Measurements from ENCODE around the gene GUSB.
"Not testable (repeated sequence)": the region's sequence is repeated elsewhere in the genome, so short reads cannot be mapped to it uniquely, and the experiment has no call there.

Gene GUSB

GRCh38 chr7:65981965-65982792, at the start of gene GUSB:
Gene GUSB, minus strand, starts transcription at chr7:65982213. Its CDS starts 30 bp downstream, at chr7:65982183.
- Histone ChIP-seq H3K27me3 (ENCODE audit: insufficient read depth, low read length) (no peaks in the 10 kb centered on the region), H3K4me3 (ENCODE audit: low read length) (peak within 1 kb of the TSS; percentile 94), H3K36me3 (ENCODE audit: insufficient read depth, low read length) (peaks cover 21% of the 10 kb centered on the region), H3K4me1 (ENCODE audit: insufficient read depth, low read length) (peaks cover 13% of the 10 kb centered on the region), H2AFZ (ENCODE audit: low read depth, low read length) (peak within 1 kb of the TSS; percentile 91), H3K9me3 (ENCODE audit: low read length) (no peaks in the 10 kb centered on the region)

GRCh38 chr7:66028342-66028741, 46.3 kb upstream of the GUSB start:
- H3K4me3 ChIP-seq (ENCODE audit: low read length); H2AFZ ChIP-seq (ENCODE audit: low read depth, low read length); H3K9me3 ChIP-seq (ENCODE audit: low read length); H3K36me3 ChIP-seq (ENCODE audit: insufficient read depth, low read length); H3K27me3 ChIP-seq (ENCODE audit: insufficient read depth, low read length); H3K4me1 ChIP-seq (ENCODE audit: insufficient read depth, low read length): not testable (repeated sequence)

- Histone ChIP-seq H2AFZ (ENCODE audit: low read depth, low read length) (no peak overlapping the region), H3K4me1 (ENCODE audit: insufficient read depth, low read length) (no peaks in the 10 kb centered on the region), H3K36me3 (ENCODE audit: insufficient read depth, low read length) (no peaks in the 10 kb centered on the region), H3K4me3 (ENCODE audit: low read length) (no peak overlapping the region), H3K27me3 (ENCODE audit: insufficient read depth, low read length) (no peaks in the 10 kb centered on the region), H3K9me3 (ENCODE audit: low read length) (no peaks in the 10 kb centered on the region)
Observed at GRCh38 chr7:66016131-66016461, 34.1 kb upstream of the GUSB start.

GRCh38 chr7:66015440-66016130, 33.6 kb upstream of the GUSB start:
- H3K4me1 ChIP-seq (ENCODE audit: insufficient read depth, low read length): no peaks in the 10 kb centered on the region
- H3K4me3 ChIP-seq (ENCODE audit: low read length): no peak overlapping the region
- H3K27me3 ChIP-seq (ENCODE audit: insufficient read depth, low read length): no peaks in the 10 kb centered on the region
- no peaks in the 10 kb centered on the region for H3K36me3 ChIP-seq (ENCODE audit: insufficient read depth, low read length)
- no peak overlapping the region for H2AFZ ChIP-seq (ENCODE audit: low read depth, low read length)
- H3K9me3 ChIP-seq (ENCODE audit: low read length): no peaks in the 10 kb centered on the region

GRCh38 chr7:66013938-66014337, 31.9 kb upstream of the GUSB start:
- no peaks in the 10 kb centered on the region for H3K27me3 ChIP-seq (ENCODE audit: insufficient read depth, low read length)
- no peak overlapping the region for H2AFZ ChIP-seq (ENCODE audit: low read depth, low read length)
- no peaks in the 10 kb centered on the region for H3K36me3 ChIP-seq (ENCODE audit: insufficient read depth, low read length)
- no peak overlapping the region for H3K4me3 ChIP-seq (ENCODE audit: low read length)
- peaks cover 2% of the 10 kb centered on the region for H3K4me1 ChIP-seq (ENCODE audit: insufficient read depth, low read length)
- H3K9me3 ChIP-seq (ENCODE audit: low read length): no peaks in the 10 kb centered on the region

- no peak overlapping the region for H2AFZ ChIP-seq (ENCODE audit: low read depth, low read length)
- H3K27me3 ChIP-seq (ENCODE audit: insufficient read depth, low read length): no peaks in the 10 kb centered on the region
- peaks cover 5% of the 10 kb centered on the region for H3K4me1 ChIP-seq (ENCODE audit: insufficient read depth, low read length)
- H3K9me3 ChIP-seq (ENCODE audit: low read length): no peaks in the 10 kb centered on the region
- no peaks in the 10 kb centered on the region for H3K36me3 ChIP-seq (ENCODE audit: insufficient read depth, low read length)
- no peak overlapping the region for H3K4me3 ChIP-seq (ENCODE audit: low read length)
Observed at GRCh38 chr7:66007232-66007631, 25.2 kb upstream of the GUSB start.

GRCh38 chr7:66005115-66005671, 23.2 kb upstream of the GUSB start:
- not testable (repeated sequence) for H3K4me3 ChIP-seq (ENCODE audit: low read length); H3K36me3 ChIP-seq (ENCODE audit: insufficient read depth, low read length); H3K9me3 ChIP-seq (ENCODE audit: low read length); H3K27me3 ChIP-seq (ENCODE audit: insufficient read depth, low read length); H3K4me1 ChIP-seq (ENCODE audit: insufficient read depth, low read length)
- peak overlapping the region; percentile 73 for H2AFZ ChIP-seq (ENCODE audit: low read depth, low read length)

- H3K4me1 ChIP-seq (ENCODE audit: insufficient read depth, low read length); H3K27me3 ChIP-seq (ENCODE audit: insufficient read depth, low read length); H3K4me3 ChIP-seq (ENCODE audit: low read length); H2AFZ ChIP-seq (ENCODE audit: low read depth, low read length); H3K9me3 ChIP-seq (ENCODE audit: low read length); H3K36me3 ChIP-seq (ENCODE audit: insufficient read depth, low read length): not testable (repeated sequence)
Observed at GRCh38 chr7:66000823-66001417, 18.9 kb upstream of the GUSB start.

- not testable (repeated sequence) for H3K4me1 ChIP-seq (ENCODE audit: insufficient read depth, low read length); H3K9me3 ChIP-seq (ENCODE audit: low read length); H3K36me3 ChIP-seq (ENCODE audit: insufficient read depth, low read length); H3K27me3 ChIP-seq (ENCODE audit: insufficient read depth, low read length); H3K4me3 ChIP-seq (ENCODE audit: low read length); H2AFZ ChIP-seq (ENCODE audit: low read depth, low read length)
Observed at GRCh38 chr7:65994984-65995383, 13.0 kb upstream of the GUSB start.

- no peaks in the 10 kb centered on the region for H3K27me3 ChIP-seq (ENCODE audit: insufficient read depth, low read length)
- H3K4me3 ChIP-seq (ENCODE audit: low read length): no peak overlapping the region
- no peaks in the 10 kb centered on the region for H3K36me3 ChIP-seq (ENCODE audit: insufficient read depth, low read length)
- no peaks in the 10 kb centered on the region for H3K9me3 ChIP-seq (ENCODE audit: low read length)
- no peak overlapping the region for H2AFZ ChIP-seq (ENCODE audit: low read depth, low read length)
- H3K4me1 ChIP-seq (ENCODE audit: insufficient read depth, low read length): peaks cover 6% of the 10 kb centered on the region
Observed at GRCh38 chr7:65992526-65992925, 10.5 kb upstream of the GUSB start.

- H3K4me3 ChIP-seq (ENCODE audit: low read length): not testable (repeated sequence)
Observed at GRCh38 chr7:65991829-65992228, 9.8 kb upstream of the GUSB start.

GRCh38 chr7:65989694-65990080, 7.7 kb upstream of the GUSB start:
- Histone ChIP-seq H2AFZ (ENCODE audit: low read depth, low read length) (peak overlapping the region; percentile 27), H3K27me3 (ENCODE audit: insufficient read depth, low read length) (no peaks in the 10 kb centered on the region), H3K9me3 (ENCODE audit: low read length) (no peaks in the 10 kb centered on the region), H3K36me3 (ENCODE audit: insufficient read depth, low read length) (no peaks in the 10 kb centered on the region), H3K4me1 (ENCODE audit: insufficient read depth, low read length) (peaks cover 6% of the 10 kb centered on the region), H3K4me3 (ENCODE audit: low read length) (no peak overlapping the region)

More at GRCh38 chr7:65991829-65992228, 9.8 kb upstream of the GUSB start:
- not testable (repeated sequence) for H3K4me1 ChIP-seq (ENCODE audit: insufficient read depth, low read length); H3K36me3 ChIP-seq (ENCODE audit: insufficient read depth, low read length); H3K9me3 ChIP-seq (ENCODE audit: low read length); H2AFZ ChIP-seq (ENCODE audit: low read depth, low read length); H3K27me3 ChIP-seq (ENCODE audit: insufficient read depth, low read length)

- not testable (repeated sequence) for H3K4me1 ChIP-seq (ENCODE audit: insufficient read depth, low read length); H3K36me3 ChIP-seq (ENCODE audit: insufficient read depth, low read length); H3K4me3 ChIP-seq (ENCODE audit: low read length); H3K9me3 ChIP-seq (ENCODE audit: low read length); H2AFZ ChIP-seq (ENCODE audit: low read depth, low read length); H3K27me3 ChIP-seq (ENCODE audit: insufficient read depth, low read length)
Observed at GRCh38 chr7:65988503-65988902, 6.5 kb upstream of the GUSB start.

All from neuron (in vitro differentiated cells).